ENCODE data around the gene ZNF181.

ZNF181 gene

DNA sequence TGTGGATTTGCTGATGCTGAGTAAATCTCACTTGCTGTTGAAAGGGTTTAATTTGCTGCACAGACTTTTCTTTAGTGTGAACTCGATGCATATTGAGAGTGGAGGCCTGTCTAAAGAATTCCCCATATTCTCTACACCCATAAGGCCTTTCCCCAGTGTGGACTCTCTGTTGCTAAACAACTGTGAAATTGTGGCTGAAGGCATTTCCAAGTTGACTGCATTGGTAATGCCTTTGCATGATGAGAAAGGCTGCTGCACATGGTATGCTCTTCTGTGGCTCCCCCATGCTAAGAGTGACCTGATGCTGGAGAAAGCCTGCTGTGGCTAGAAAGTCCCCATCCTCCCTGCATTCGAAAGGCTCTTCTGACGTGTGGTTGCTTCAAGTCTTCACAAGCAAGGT is 45.6 kb downstream of the ZNF181 start:
- Histone ChIP-seq H3K4me3 (ENCODE audit: low read depth in 1 of 2, low read length in 2 of 2) (no peak overlapping the region), H3K4me1 (ENCODE audit: control insufficient read depth in 1 of 2, insufficient read depth in 2 of 2, low read length in 2 of 2) (no peaks in the 10 kb centered on the region), H3K27ac (ENCODE audit: low read depth, low read length) (no peak overlapping the region), H3K9me3 (ENCODE audit: control insufficient read depth in 1 of 2, low read length in 2 of 2) (no peaks in the 10 kb centered on the region), H3K36me3 (ENCODE audit: control insufficient read depth in 1 of 2, insufficient read depth in 2 of 2, low read length in 2 of 2) (no peaks in the 10 kb centered on the region), H3K27me3 (ENCODE audit: control insufficient read depth in 1 of 2, insufficient read depth in 2 of 2, low read length in 2 of 2) (no peaks in the 10 kb centered on the region), H3K9ac (ENCODE audit: low read depth in 1 of 2, low read length in 2 of 2) (no peak overlapping the region)

DNA sequence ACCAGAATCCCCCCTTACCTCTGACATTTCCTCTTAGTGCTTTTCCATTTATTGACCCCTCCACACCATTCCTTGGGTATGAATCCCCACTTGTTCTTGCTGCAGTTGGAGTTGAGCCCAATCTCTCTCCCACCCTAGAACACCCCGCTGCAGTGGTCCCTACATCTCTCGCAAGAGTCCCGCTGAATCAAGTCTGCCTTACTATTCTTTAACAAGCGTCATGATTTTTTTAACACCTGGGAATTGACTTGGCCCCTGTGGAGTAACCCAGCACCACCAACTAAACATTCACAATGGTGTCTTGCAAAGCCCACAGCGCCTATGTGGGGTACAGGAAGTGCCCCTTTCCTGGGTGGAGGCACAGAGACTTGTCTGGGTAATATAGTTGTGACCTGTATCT is 52.2 kb downstream of the ZNF181 start:
- Histone ChIP-seq H3K36me3 (ENCODE audit: control insufficient read depth in 1 of 2, insufficient read depth in 2 of 2, low read length in 2 of 2) (no peaks in the 10 kb centered on the region), H3K4me3 (ENCODE audit: low read depth in 1 of 2, low read length in 2 of 2) (no peak overlapping the region)

DNA sequence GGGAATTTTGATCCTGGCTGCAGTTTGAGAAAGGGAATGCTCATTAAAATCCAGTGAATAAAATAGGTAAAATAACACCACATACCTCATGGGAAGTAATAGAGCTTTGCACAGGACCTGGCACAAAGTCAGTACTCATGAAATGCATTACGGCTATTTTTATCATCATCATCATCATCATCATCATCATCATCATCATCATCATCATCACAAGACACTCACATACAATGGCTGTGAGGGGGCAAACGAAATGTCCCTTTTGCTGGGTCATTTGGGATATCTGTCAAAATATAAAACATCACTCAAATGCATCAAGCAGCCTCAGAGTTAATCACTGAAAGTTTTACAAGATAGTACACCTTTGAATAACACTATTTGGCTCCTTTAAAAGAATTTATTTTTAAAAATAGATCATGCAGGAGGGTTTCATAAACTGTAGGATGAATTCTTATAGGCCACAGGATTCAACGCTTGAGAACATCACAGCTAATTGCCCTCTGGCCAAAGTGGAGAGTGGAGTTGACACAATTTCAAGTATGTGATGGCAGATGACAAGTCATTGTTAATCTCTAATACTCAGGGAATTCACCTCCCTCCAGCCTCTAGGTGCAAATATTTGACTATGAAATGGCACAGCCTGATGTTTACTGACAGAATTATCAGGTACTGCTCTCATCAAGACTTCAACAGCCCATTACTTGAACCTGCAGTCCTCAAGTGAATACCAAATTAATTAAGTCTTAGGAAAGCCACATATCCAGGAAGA is 53.2 kb downstream of the ZNF181 start:
- H3K9me3 ChIP-seq (ENCODE audit: control insufficient read depth in 1 of 2, low read length in 2 of 2), result no peaks in the 10 kb centered on the region

More for the DNA sequence above, 52.2 kb downstream of the ZNF181 start:
- Histone ChIP-seq H3K9me3 (ENCODE audit: control insufficient read depth in 1 of 2, low read length in 2 of 2) (no peaks in the 10 kb centered on the region), H3K27me3 (ENCODE audit: control insufficient read depth in 1 of 2, insufficient read depth in 2 of 2, low read length in 2 of 2) (no peaks in the 10 kb centered on the region), H3K9ac (ENCODE audit: low read depth in 1 of 2, low read length in 2 of 2) (no peak overlapping the region), H3K4me1 (ENCODE audit: control insufficient read depth in 1 of 2, insufficient read depth in 2 of 2, low read length in 2 of 2) (no peaks in the 10 kb centered on the region), H3K27ac (ENCODE audit: low read depth, low read length) (no peak overlapping the region)

DNA sequence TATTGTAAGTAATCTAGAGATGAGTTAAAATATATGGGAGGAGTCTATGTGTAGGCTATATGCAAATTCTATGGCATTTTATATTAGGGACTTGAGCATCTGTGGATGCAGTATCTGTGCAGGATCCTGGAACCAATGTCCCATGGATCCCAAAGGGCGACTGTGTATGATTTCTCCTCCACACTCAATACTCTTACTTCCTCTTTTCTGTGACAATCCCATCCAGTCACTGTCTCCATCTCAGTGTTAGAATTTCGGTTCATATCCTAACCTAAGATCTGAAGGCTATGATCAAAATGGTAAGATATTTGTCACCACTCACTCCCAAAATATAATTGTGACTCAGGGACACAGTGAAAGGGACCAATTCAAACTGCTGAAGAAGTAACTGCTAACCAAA is 54.0 kb downstream of the ZNF181 start:
- H3K9me3 ChIP-seq (ENCODE audit: control insufficient read depth in 1 of 2, low read length in 2 of 2), result no peaks in the 10 kb centered on the region
- no peaks in the 10 kb centered on the region for H3K36me3 ChIP-seq (ENCODE audit: control insufficient read depth in 1 of 2, insufficient read depth in 2 of 2, low read length in 2 of 2)
- H3K4me1 ChIP-seq (ENCODE audit: control insufficient read depth in 1 of 2, insufficient read depth in 2 of 2, low read length in 2 of 2), result no peaks in the 10 kb centered on the region
- H3K9ac ChIP-seq (ENCODE audit: low read depth in 1 of 2, low read length in 2 of 2), result no peak overlapping the region
- no peak overlapping the region for H3K4me3 ChIP-seq (ENCODE audit: low read depth in 1 of 2, low read length in 2 of 2)
- no peak overlapping the region for H3K27ac ChIP-seq (ENCODE audit: low read depth, low read length)
- no peaks in the 10 kb centered on the region for H3K27me3 ChIP-seq (ENCODE audit: control insufficient read depth in 1 of 2, insufficient read depth in 2 of 2, low read length in 2 of 2)

More for the DNA sequence above, 53.2 kb downstream of the ZNF181 start:
- H3K9ac ChIP-seq (ENCODE audit: low read depth in 1 of 2, low read length in 2 of 2), result no peak overlapping the region
- H3K27ac ChIP-seq (ENCODE audit: low read depth, low read length), result no peak overlapping the region
- no peaks in the 10 kb centered on the region for H3K27me3 ChIP-seq (ENCODE audit: control insufficient read depth in 1 of 2, insufficient read depth in 2 of 2, low read length in 2 of 2)
- no peaks in the 10 kb centered on the region for H3K36me3 ChIP-seq (ENCODE audit: control insufficient read depth in 1 of 2, insufficient read depth in 2 of 2, low read length in 2 of 2)
- H3K4me1 ChIP-seq (ENCODE audit: control insufficient read depth in 1 of 2, insufficient read depth in 2 of 2, low read length in 2 of 2), result no peaks in the 10 kb centered on the region
- no peak overlapping the region for H3K4me3 ChIP-seq (ENCODE audit: low read depth in 1 of 2, low read length in 2 of 2)

DNA sequence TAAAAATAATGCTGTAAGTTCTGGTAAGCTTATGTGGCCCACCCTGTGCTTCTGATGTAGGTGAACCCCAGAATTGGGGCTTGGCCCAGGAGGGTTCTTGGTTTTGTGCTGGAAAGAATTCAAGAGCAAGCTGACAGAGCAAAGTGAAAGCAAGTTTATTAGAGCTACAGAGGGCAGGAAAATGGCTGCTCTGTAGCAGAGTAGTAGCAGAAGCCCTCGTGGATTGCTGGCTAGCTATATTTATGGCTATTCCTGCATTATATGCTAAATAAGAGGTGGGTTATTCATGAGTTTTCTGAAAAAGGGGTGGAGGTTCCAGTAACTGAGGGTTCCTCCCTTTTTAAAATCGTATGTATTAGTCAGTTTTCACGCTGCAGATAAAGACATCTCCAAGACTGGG is 59.5 kb downstream of the ZNF181 start:
- Histone ChIP-seq H3K27ac (ENCODE audit: low read depth, low read length) (no peak overlapping the region), H3K9me3 (ENCODE audit: control insufficient read depth in 1 of 2, low read length in 2 of 2) (no peaks in the 10 kb centered on the region), H3K27me3 (ENCODE audit: control insufficient read depth in 1 of 2, insufficient read depth in 2 of 2, low read length in 2 of 2) (no peaks in the 10 kb centered on the region), H3K9ac (ENCODE audit: low read depth in 1 of 2, low read length in 2 of 2) (no peak overlapping the region), H3K4me1 (ENCODE audit: control insufficient read depth in 1 of 2, insufficient read depth in 2 of 2, low read length in 2 of 2) (no peaks in the 10 kb centered on the region), H3K36me3 (ENCODE audit: control insufficient read depth in 1 of 2, insufficient read depth in 2 of 2, low read length in 2 of 2) (no peaks in the 10 kb centered on the region), H3K4me3 (ENCODE audit: low read depth in 1 of 2, low read length in 2 of 2) (no peak overlapping the region)

DNA sequence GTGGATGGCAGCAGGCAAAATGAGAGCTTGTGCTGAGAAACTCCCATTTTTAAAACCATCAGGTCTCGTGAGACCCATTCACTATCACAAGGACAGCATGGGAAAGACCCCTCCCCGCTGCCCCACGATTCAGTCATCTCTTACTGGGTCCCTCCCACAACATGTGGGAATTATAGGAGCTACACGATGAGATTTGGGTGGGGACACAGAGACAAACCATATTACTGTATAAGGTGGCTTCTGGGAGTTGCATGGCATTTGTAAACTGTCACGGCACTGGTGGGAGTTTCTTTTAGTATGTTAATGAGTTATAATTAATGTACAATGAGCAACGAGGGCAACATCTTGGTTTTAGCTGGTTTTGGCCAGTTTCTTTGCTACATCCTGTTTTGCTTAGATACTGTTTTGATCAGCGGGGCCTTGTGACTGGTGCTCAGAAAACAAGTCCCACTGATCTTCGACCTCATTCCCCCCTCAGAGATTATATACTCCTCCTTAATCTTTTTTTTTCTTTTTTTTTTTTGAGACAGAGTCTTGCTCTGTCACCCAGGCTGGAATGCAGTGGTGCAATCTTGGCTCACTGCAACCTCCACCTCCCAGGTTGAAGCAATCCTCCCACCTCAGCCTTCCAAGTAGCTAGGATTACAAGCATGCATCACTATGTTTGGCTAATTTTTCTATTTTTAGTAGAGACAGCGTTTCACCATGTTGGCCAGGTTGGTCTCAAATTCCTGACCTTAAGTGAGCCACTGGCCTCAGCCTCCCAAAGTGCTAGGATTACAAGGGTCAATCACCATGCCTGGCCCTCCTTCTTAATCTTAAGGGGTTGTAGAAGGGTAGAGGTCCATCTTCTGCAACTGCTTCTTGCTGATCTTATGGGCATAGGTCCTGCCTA is 60.3 kb downstream of the ZNF181 start:
- no peak overlapping the region for H3K9ac ChIP-seq (ENCODE audit: low read depth in 1 of 2, low read length in 2 of 2)
- H3K27me3 ChIP-seq (ENCODE audit: control insufficient read depth in 1 of 2, insufficient read depth in 2 of 2, low read length in 2 of 2), result no peaks in the 10 kb centered on the region
- no peak overlapping the region for H3K4me3 ChIP-seq (ENCODE audit: low read depth in 1 of 2, low read length in 2 of 2)
- H3K27ac ChIP-seq (ENCODE audit: low read depth, low read length), result no peak overlapping the region
- H3K36me3 ChIP-seq (ENCODE audit: control insufficient read depth in 1 of 2, insufficient read depth in 2 of 2, low read length in 2 of 2), result no peaks in the 10 kb centered on the region
- H3K9me3 ChIP-seq (ENCODE audit: control insufficient read depth in 1 of 2, low read length in 2 of 2), result no peaks in the 10 kb centered on the region
- H3K4me1 ChIP-seq (ENCODE audit: control insufficient read depth in 1 of 2, insufficient read depth in 2 of 2, low read length in 2 of 2), result no peaks in the 10 kb centered on the region
